B cell (primary cell): ENCODE data around the gene BPIFA1.

ENCODE experiments used
- EZH2 ChIP-seq: IDR thresholded peaks from 2 replicates; pipeline ENCODE4 v1.6.1; 2012; ENCODE audit warnings: borderline replicate concordance, low read depth, mild to moderate bottlenecking, moderate library complexity, low read length; ENCODE audit not compliant: insufficient read depth, poor library complexity, severe bottlenecking
- TF ChIP-seq, protein P1 (sequence below): fragments of 200-600 bp; IDR thresholded peaks from one replicate; pipeline ENCODE4 v1.8.0; 2022; ENCODE audit warnings: antibody characterized with exemption, mild to moderate bottlenecking

DNA sequence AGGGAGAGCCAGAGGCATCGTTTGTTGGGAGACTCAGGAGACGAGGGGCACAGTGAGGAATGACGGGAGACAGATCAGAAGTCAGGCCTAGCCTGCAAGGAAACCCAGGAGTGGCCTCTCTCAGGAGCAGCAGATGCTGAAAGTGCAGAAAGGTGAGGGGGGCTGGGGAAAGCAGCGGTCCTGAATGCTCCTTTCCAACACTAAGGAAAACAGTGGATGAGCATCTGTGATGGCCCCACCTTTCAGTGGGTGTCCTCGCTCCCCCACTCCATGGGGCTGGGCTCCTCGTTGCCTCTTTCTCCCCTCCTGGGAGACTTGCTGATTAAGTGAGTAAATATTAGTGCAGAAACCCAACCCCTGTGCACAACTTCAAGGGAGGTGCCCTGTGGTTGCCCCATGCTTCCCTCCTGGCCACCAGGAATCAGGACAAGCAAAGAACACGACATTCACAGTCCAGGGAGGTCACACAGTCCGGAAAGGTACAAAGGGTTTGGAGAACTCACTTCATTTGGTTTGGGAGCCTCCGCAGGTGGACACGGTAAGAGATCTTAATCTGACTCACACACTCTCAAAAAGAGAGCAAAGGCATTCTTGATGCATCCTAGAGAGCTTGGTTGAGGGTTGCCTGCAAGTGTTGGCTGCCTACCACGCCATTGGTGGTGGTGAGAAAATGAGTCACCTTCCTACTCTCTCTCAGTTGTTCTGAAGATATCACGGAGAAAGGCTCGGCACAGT is 37.5 kb downstream of the BPIFA1 start:
- TF ChIP-seq, protein P1, sequence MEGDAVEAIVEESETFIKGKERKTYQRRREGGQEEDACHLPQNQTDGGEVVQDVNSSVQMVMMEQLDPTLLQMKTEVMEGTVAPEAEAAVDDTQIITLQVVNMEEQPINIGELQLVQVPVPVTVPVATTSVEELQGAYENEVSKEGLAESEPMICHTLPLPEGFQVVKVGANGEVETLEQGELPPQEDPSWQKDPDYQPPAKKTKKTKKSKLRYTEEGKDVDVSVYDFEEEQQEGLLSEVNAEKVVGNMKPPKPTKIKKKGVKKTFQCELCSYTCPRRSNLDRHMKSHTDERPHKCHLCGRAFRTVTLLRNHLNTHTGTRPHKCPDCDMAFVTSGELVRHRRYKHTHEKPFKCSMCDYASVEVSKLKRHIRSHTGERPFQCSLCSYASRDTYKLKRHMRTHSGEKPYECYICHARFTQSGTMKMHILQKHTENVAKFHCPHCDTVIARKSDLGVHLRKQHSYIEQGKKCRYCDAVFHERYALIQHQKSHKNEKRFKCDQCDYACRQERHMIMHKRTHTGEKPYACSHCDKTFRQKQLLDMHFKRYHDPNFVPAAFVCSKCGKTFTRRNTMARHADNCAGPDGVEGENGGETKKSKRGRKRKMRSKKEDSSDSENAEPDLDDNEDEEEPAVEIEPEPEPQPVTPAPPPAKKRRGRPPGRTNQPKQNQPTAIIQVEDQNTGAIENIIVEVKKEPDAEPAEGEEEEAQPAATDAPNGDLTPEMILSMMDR: no peak
- no peak for TF ChIP-seq EZH2
